ACC112 (cell line): Measurements from ENCODE around the gene GLI3.

Experiments
- H2AFZ ChIP-seq: fragments of 200-600 bp; sonication (generic); one replicate; pipeline ENCODE4 v1.6.0; 2017; ENCODE audit warnings: antibody characterized with exemption, low read length; ENCODE audit not compliant: unreplicated experiment
- H3K27ac ChIP-seq: fragments of 200-600 bp; sonication (generic); 2 replicates; pipeline ENCODE4 v1.5.1; 2014; ENCODE audit warnings: low read depth, mild to moderate bottlenecking, antibody characterized with exemption, low read length, moderate library complexity
- H3K27me3 ChIP-seq: fragments of 200-600 bp; sonication (generic); 2 replicates; pipeline ENCODE4 v1.6.1; 2014; ENCODE audit warnings: mild to moderate bottlenecking, antibody characterized with exemption, low read length, moderate library complexity, mixed read lengths; ENCODE audit not compliant: insufficient read depth
- H3K36me3 ChIP-seq: fragments of 200-600 bp; sonication (generic); 2 replicates; pipeline ENCODE4 v1.6.1; 2016; ENCODE audit warnings: mild to moderate bottlenecking, antibody characterized with exemption, low read length, moderate library complexity, mixed read lengths; ENCODE audit not compliant: insufficient read depth
- H3K4me1 ChIP-seq: fragments of 200-600 bp; sonication (generic); one replicate; pipeline ENCODE4 v1.6.1; 2016; ENCODE audit warnings: low read length, mixed read lengths; ENCODE audit not compliant: insufficient read depth, unreplicated experiment, control insufficient read depth
- H3K4me3 ChIP-seq: fragments of 200-600 bp; sonication (generic); 2 replicates; pipeline ENCODE4 v1.5.1; 2014; ENCODE audit warnings: mild to moderate bottlenecking, low read depth, low read length
- H3K79me2 ChIP-seq: fragments of 200-600 bp; sonication (generic); one replicate; pipeline ENCODE4 v1.6.0; 2016; ENCODE audit warnings: low read length; ENCODE audit not compliant: control insufficient read depth, unreplicated experiment, insufficient read depth

Gene GLI3

GRCh38 chr7:42022056-42022455, 215.0 kb downstream of the GLI3 start:
- Histone ChIP-seq H3K36me3 (peaks cover 13% of the 10 kb centered on the region), H3K27ac (no peak overlapping the region), H2AFZ (no peak overlapping the region), H3K79me2 (no peaks in the 10 kb centered on the region), H3K27me3 (no peaks in the 10 kb centered on the region), H3K4me1 (no peaks in the 10 kb centered on the region), H3K4me3 (no peak overlapping the region)

GRCh38 chr7:42021631-42022030, 215.4 kb downstream of the GLI3 start:
- Histone ChIP-seq H3K4me1 (no peaks in the 10 kb centered on the region), H3K36me3 (peaks cover 13% of the 10 kb centered on the region), H3K27ac (no peak overlapping the region), H3K4me3 (no peak overlapping the region), H2AFZ (no peak overlapping the region), H3K27me3 (no peaks in the 10 kb centered on the region), H3K79me2 (no peaks in the 10 kb centered on the region)

GRCh38 chr7:42020061-42020460, 216.9 kb downstream of the GLI3 start:
- Histone ChIP-seq H3K36me3 (peaks cover 9% of the 10 kb centered on the region), H3K4me3 (no peak overlapping the region), H3K27me3 (no peaks in the 10 kb centered on the region), H2AFZ (no peak overlapping the region), H3K79me2 (no peaks in the 10 kb centered on the region), H3K4me1 (no peaks in the 10 kb centered on the region), H3K27ac (no peak overlapping the region)

- no peaks in the 10 kb centered on the region for H3K79me2 ChIP-seq
Observed at GRCh38 chr7:42017349-42017986, 219.5 kb downstream of the GLI3 start.

GRCh38 chr7:42016517-42016916, 220.5 kb downstream of the GLI3 start:
- no peaks in the 10 kb centered on the region for H3K27me3 ChIP-seq
- no peaks in the 10 kb centered on the region for H3K79me2 ChIP-seq
- peaks cover 17% of the 10 kb centered on the region for H3K36me3 ChIP-seq
- no peaks in the 10 kb centered on the region for H3K4me1 ChIP-seq
- no peak overlapping the region for H3K4me3 ChIP-seq
- no peak overlapping the region for H3K27ac ChIP-seq
- no peak overlapping the region for H2AFZ ChIP-seq

More at GRCh38 chr7:42017349-42017986, 219.5 kb downstream of the GLI3 start:
- peaks cover 17% of the 10 kb centered on the region for H3K36me3 ChIP-seq
- H3K27ac ChIP-seq: no peak overlapping the region
- H3K4me3 ChIP-seq: no peak overlapping the region
- no peaks in the 10 kb centered on the region for H3K27me3 ChIP-seq
- H2AFZ ChIP-seq: no peak overlapping the region
- H3K4me1 ChIP-seq: no peaks in the 10 kb centered on the region

GRCh38 chr7:42014625-42015618, 222.1 kb downstream of the GLI3 start:
- H3K27ac ChIP-seq: no peak overlapping the region
- no peak overlapping the region for H2AFZ ChIP-seq
- H3K4me3 ChIP-seq: no peak overlapping the region
- H3K4me1 ChIP-seq: no peaks in the 10 kb centered on the region
- peaks cover 17% of the 10 kb centered on the region for H3K36me3 ChIP-seq
- no peaks in the 10 kb centered on the region for H3K27me3 ChIP-seq
- no peaks in the 10 kb centered on the region for H3K79me2 ChIP-seq

- Histone ChIP-seq H3K27me3 (no peaks in the 10 kb centered on the region), H3K4me3 (no peak overlapping the region), H3K4me1 (no peaks in the 10 kb centered on the region), H2AFZ (no peak overlapping the region), H3K79me2 (no peaks in the 10 kb centered on the region), H3K36me3 (peaks cover 17% of the 10 kb centered on the region), H3K27ac (no peak overlapping the region)
Observed at GRCh38 chr7:42012786-42013360, 224.1 kb downstream of the GLI3 start.

GRCh38 chr7:42012313-42012712, 224.7 kb downstream of the GLI3 start:
- Histone ChIP-seq H3K36me3 (peaks cover 17% of the 10 kb centered on the region), H3K4me1 (no peaks in the 10 kb centered on the region), H3K27me3 (no peaks in the 10 kb centered on the region)

GRCh38 chr7:42011846-42012245, 225.2 kb downstream of the GLI3 start:
- H3K4me3 ChIP-seq: no peak overlapping the region
- peaks cover 17% of the 10 kb centered on the region for H3K36me3 ChIP-seq
- no peak overlapping the region for H2AFZ ChIP-seq
- H3K27ac ChIP-seq: no peak overlapping the region
- no peaks in the 10 kb centered on the region for H3K4me1 ChIP-seq
- H3K79me2 ChIP-seq: no peaks in the 10 kb centered on the region
- H3K27me3 ChIP-seq: no peaks in the 10 kb centered on the region

More at GRCh38 chr7:42012313-42012712, 224.7 kb downstream of the GLI3 start:
- Histone ChIP-seq H3K4me3 (no peak overlapping the region), H3K79me2 (no peaks in the 10 kb centered on the region), H3K27ac (no peak overlapping the region), H2AFZ (no peak overlapping the region)

GRCh38 chr7:42010751-42011150, 226.3 kb downstream of the GLI3 start:
- no peak overlapping the region for H3K27ac ChIP-seq
- no peaks in the 10 kb centered on the region for H3K79me2 ChIP-seq
- H3K36me3 ChIP-seq: peaks cover 17% of the 10 kb centered on the region
- H3K27me3 ChIP-seq: no peaks in the 10 kb centered on the region
- no peak overlapping the region for H2AFZ ChIP-seq
- no peak overlapping the region for H3K4me3 ChIP-seq
- H3K4me1 ChIP-seq: no peaks in the 10 kb centered on the region
